Measurements from ENCODE around the gene DNAJB8. TPM values are rescaled to one million over a fixed set of nuclear protein-coding genes. Genes with fewer than 3 reads are reported as not detected.

Gene DNAJB8
- total and polyA plus RNA-seq, 9 of the 15 experiments (the other 6 are each of a cell fraction or from before 2014, with no cell fraction given): not detected

- no peak for TF ChIP-seq CUX1 (CRISPR knock-in tag; IDR thresholded peaks at IDR 0.05)
- TF ChIP-seq ZNF644 (tag; IDR thresholded peaks at IDR 0.05; ENCODE audit: low read depth): 0 out of 2 replicates have a peak, but pooled peaks have one; percentile 22
- TF ChIP-seq TFAP4 (CRISPR knock-in tag; IDR thresholded peaks at IDR 0.05; ENCODE audit: borderline replicate concordance): no peak
- TF ChIP-seq PHF8 (IDR thresholded peaks at IDR 0.05; ENCODE audit: borderline replicate concordance, low read length): no peak
- TF ChIP-seq IRF1 (CRISPR knock-in tag; IDR thresholded peaks at IDR 0.05; ENCODE audit: borderline replicate concordance): no peak
- TF ChIP-seq ZNF695 (CRISPR knock-in tag; IDR thresholded peaks at IDR 0.05): no peak
- no peak for TF ChIP-seq PURB (CRISPR knock-in tag; IDR thresholded peaks at IDR 0.05; ENCODE audit: low read depth)
- 0 out of 2 replicates have a peak, but pooled peaks have one; percentile 22 for TF ChIP-seq CTBP1 (IDR thresholded peaks at IDR 0.05; ENCODE audit: borderline replicate concordance)
- TF ChIP-seq TRIM28 (IDR thresholded peaks at IDR 0.05): no peak
- TF ChIP-seq FOXJ3 (CRISPR knock-in tag; IDR thresholded peaks at IDR 0.05): no peak
- no peak for TF ChIP-seq COPS2 (conservative IDR thresholded peaks at IDR 0.05)
- no peak for TF ChIP-seq SREBF2 (CRISPR knock-in tag; IDR thresholded peaks at IDR 0.05)
- TF ChIP-seq ETV5 (CRISPR knock-in tag; IDR thresholded peaks at IDR 0.05; ENCODE audit: low read depth): no peak
- no peak for TF ChIP-seq NCOA6 (IDR thresholded peaks at IDR 0.05)
- TF ChIP-seq ZNF57 (CRISPR knock-in tag; IDR thresholded peaks at IDR 0.05): no peak
These were observed 30.1 kb upstream of the DNAJB8 start (continued) for GRCh38 chr3:128496602-128497304.

All from K562 (cell line).